ENCODE measurements around the gene DEDD2.

- TF ChIP-seq CTCF (IDR thresholded peaks at IDR 0.05; ENCODE audit: low read depth, low read length) (no peak), POLR2A (IDR thresholded peaks at IDR 0.05; ENCODE audit: extremely low read depth, insufficient read length) (no peak), MYC (IDR thresholded peaks at IDR 0.05; ENCODE audit: low read depth, low read length) (no peak)
These were observed 11.9 kb upstream of the DEDD2 start for GRCh38 chr19:42229301-42229854.

All from NB4 (cell line).